ENCODE measurements around the gene MARVELD1.
A peak's percentile ranks its signal among the peaks of the same experiment; 100 is the strongest.
"Not testable (repeated sequence)": the region's sequence is repeated elsewhere in the genome, so short reads cannot be mapped to it uniquely, and the experiment has no call there.

MARVELD1 gene

DNA sequence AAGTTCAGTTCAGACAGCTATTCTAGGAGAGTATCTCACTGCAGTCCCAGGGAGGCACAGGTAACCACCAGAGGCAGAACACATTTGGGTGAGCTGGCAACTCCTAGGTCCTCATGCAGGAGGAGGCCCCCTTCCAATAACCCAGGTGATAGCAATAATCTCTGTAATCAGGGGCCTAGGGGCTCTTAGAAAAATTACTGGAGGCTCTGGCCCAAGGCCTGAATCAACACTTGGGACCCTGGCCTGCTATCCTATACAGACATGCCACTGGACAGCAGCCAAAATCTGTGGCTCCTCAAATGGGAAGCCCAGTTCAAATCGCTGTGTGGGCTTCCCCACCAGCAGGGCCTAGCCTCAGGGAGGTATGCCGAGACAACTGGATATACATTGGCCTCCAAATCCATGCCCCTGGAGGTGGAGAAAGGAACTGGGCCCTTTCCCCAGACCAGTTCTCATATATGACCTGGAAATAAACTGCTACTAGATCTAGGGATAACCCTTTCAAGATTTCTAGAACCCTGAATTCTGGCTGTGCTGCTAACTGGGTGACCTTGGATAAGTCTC is 28.1 kb upstream of the MARVELD1 start:
- Histone ChIP-seq H3K9me3 (ENCODE audit: control insufficient read depth, insufficient read depth, low read length) (no peaks in the 10 kb centered on the region), H3K9ac (ENCODE audit: low read depth, low read length) (peak overlapping the region; percentile 29; the same call in 1 of the 2 replicates), H3K4me1 (ENCODE audit: insufficient read depth, low read length) (peaks cover 9% of the 10 kb centered on the region), H3K36me3 (ENCODE audit: insufficient read depth, low read length) (no peaks in the 10 kb centered on the region)

DNA sequence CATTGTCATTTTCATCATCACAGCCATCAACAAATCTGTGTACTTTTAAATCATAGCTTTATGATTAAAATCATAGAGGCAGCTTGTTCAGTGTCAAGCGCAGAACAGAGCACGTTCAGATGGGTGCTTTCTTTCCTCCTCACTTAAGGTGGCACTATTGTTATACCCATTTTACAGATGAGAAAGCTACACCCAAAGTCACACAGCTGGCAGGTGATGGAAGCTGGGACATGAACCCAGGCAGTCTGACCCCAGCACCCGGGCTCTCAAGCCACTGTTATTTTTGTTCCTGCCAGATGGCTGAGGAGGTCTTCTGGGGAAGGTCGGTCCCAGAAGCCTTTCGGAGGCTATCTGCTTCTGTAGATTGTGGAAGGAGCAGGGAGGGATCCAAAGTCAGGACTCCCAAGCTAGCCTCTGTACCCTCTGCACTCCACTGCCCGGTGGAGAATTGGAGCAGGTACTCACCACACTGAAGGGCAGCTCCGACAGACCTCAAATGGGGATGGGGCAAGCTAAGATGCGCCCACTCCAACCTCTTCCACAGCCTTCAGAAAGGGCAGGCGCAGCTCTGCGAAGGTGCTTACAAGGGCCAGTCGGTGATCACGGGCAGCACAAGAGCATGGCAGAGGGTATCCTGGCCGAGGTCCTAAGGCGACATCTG is 27.1 kb upstream of the MARVELD1 start:
- Histone ChIP-seq H3K36me3 (ENCODE audit: insufficient read depth, low read length) (no peaks in the 10 kb centered on the region), H3K4me1 (ENCODE audit: insufficient read depth, low read length) (peaks cover 9% of the 10 kb centered on the region), H3K9me3 (ENCODE audit: control insufficient read depth, insufficient read depth, low read length) (no peaks in the 10 kb centered on the region), H3K9ac (ENCODE audit: low read depth, low read length) (peak overlapping the region; percentile 76)

DNA sequence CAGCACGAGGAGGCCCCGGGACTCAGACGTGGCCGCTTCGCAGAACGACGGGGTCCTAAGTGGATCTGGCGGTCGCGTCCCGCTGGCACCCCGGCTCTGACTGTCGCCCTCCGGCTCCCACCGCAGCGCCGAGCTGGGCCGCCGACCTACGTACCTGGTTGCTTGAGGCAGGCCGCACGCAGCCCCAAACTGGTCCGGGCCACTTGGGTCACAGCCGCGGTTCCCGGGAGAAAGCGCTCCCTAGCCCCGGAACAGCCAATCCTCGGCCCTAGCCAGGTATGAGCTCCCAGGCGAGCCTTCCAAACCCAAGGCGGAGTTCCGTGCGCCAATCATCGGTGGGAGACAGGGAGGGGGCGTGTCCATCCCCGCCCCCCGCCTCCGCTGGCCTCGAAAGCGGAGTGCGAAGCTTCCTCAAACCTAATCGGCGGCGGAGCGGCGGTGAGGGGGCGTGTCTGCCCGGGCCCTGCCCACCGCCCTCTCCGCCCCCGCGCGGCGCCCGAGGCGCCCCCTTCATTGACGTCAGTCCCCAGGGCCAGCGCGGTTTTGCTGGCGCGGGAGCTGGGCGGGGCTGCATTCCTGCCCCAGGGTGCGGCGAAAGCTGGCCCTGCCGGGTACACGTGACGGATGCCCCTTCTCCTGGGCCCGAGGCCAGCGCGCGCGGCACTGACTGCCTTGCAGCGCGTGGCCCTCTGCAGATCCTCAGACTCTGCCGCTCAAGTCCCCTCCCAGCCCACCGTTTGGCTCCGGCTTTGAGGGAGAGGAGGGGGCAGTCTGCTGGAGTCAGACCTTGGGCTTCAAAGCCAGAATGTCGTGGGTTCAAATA is 26.4 kb upstream of the MARVELD1 start, which contains the start of gene AVPI1:
AVPI1 (minus strand) TSS at position 280 of the 823 bp plus-strand sequence. CDS start 7,336 bp downstream, outside the sequence.
- no peaks in the 10 kb centered on the region for H3K36me3 ChIP-seq (ENCODE audit: insufficient read depth, low read length)
- no peaks in the 10 kb centered on the region for H3K9me3 ChIP-seq (ENCODE audit: control insufficient read depth, insufficient read depth, low read length)
- peaks cover 9% of the 10 kb centered on the region for H3K4me1 ChIP-seq (ENCODE audit: insufficient read depth, low read length)
- H3K9ac ChIP-seq (ENCODE audit: low read depth, low read length): peak within 1 kb of the TSS; percentile 76

DNA sequence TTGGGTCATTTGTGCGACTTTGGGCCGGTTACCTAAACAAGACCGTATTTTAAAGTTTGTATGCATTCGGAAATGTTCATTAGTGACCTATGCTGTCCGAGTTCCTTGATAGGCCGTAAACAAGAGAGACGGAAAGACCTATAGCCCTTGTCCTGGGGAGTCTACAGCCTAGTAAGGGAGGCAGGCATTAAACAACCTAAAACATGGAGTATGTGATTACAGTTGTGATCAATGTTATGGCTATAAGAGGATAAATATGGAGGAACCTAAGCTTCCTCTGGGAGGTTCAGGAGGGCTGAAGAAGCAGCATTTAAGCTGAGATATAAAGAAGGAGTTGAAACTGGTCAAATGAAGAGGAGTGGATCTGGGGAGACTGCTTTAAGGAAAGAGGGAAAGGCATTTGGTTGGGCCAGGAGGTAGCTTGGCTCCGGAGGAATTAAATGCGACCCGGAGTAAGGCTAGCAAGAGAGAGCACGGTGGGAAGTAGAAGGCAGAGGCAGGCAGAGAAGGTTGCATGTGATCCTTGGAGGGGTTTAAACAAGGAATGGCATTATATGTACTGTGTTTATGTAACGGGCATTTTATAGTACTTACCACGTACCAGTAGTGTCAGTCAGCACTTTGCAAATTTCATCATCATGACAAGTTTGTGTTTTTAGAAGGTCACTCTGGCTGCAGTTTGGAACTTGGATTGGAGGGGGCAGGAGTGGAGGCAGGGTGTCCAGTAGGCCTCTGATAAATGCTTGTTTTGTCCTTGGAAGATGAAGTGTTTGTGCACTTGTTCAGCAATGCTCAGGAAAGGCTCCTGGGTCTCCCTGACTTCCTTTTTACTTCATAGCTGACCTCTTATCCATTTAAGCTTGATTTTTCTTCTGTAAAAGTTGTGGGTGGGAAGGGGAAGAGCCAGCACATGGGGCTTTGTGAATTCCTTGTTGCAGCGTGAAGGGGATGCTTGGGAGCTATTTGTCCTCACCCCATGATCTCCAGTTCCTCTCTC is 25.4 kb upstream of the MARVELD1 start:
- Histone ChIP-seq H3K4me1 (ENCODE audit: insufficient read depth, low read length) (peaks cover 9% of the 10 kb centered on the region), H3K9ac (ENCODE audit: low read depth, low read length) (peak overlapping the region; percentile 76), H3K9me3 (ENCODE audit: control insufficient read depth, insufficient read depth, low read length) (no peaks in the 10 kb centered on the region; the same call in 1 of the 2 replicates), H3K36me3 (ENCODE audit: insufficient read depth, low read length) (no peaks in the 10 kb centered on the region)

DNA sequence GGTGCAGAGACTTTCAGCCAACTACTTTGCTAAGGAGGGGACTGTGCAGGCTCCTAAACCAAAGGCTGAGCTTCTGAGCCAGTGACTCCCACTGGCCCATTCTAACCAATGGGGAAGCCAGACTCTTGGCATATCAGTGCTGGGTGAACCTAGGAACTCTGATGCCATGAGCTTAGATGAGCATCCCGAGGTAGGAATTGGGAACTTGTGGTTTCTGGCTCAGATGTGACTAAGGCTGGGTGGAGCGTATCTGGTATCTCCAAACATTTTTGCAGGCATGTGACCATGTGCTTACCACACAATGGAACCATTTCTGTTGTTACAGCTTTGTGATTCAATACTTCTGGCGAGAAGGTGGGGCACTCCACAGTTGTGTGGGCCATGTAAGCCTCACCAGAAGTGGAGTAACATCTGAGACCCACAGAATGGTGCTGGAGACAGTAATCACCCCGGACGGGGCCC is 23.9 kb upstream of the MARVELD1 start:
- no peaks in the 10 kb centered on the region; the same call in 1 of the 2 replicates for H3K9me3 ChIP-seq (ENCODE audit: control insufficient read depth, insufficient read depth, low read length)
- no peaks in the 10 kb centered on the region; the same call in 1 of the 2 replicates for H3K4me1 ChIP-seq (ENCODE audit: insufficient read depth, low read length)
- H3K9ac ChIP-seq (ENCODE audit: low read depth, low read length): no peak overlapping the region
- no peaks in the 10 kb centered on the region for H3K36me3 ChIP-seq (ENCODE audit: insufficient read depth, low read length)

DNA sequence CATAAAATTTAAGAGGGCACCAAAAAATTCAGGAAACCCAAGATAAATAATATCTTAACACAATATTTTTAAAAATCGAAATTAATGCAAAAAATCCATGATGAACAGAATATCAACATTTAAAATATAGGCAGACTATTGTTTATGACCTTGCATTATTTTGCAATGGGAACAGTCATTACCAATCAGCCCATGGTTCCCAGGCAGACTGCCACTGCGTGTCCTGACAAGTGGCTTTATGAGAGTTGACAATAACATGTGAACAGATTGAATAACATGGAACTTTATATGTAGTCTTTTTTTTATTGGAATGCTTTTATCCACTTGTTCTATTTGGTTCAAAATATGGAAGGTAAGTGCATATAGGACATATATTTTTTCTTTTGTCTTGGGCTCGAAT is 23.4 kb upstream of the MARVELD1 start:
- Histone ChIP-seq H3K4me1 (ENCODE audit: insufficient read depth, low read length) (no peaks in the 10 kb centered on the region; the same call in 1 of the 2 replicates), H3K9me3 (ENCODE audit: control insufficient read depth, insufficient read depth, low read length) (no peaks in the 10 kb centered on the region; the same call in 1 of the 2 replicates), H3K36me3 (ENCODE audit: insufficient read depth, low read length) (no peaks in the 10 kb centered on the region), H3K9ac (ENCODE audit: low read depth, low read length) (no peak overlapping the region)

DNA sequence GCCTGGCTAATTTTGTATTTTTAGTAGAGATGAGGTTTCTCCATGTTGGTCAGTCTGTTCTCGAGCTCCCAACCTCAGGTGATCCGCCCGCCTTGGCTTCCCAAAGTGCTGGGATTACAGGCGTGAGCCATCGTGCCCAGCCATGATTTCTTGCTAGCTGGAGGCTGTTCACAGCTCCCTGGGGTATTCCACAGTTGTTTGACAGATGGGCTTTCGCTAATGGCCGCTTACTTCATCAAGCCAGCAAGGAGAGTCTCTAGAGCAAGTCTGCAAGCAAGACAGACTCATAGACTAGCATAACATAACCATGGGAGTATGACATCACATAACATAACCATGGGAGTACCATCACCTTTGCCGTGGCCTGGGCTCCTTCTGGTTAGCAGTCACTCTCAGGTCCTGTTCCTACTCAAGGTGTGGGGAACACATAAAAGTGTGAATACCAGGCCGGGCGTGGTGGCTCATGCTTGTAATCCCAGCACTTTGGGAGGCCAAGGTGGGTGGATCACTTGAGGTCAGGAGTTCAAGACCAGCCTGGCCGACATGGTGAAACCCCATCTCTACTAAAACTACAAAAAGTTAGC is 15.4 kb upstream of the MARVELD1 start:
- H3K9me3 ChIP-seq (ENCODE audit: control insufficient read depth, insufficient read depth, low read length); H3K4me1 ChIP-seq (ENCODE audit: insufficient read depth, low read length): not testable (repeated sequence)

DNA sequence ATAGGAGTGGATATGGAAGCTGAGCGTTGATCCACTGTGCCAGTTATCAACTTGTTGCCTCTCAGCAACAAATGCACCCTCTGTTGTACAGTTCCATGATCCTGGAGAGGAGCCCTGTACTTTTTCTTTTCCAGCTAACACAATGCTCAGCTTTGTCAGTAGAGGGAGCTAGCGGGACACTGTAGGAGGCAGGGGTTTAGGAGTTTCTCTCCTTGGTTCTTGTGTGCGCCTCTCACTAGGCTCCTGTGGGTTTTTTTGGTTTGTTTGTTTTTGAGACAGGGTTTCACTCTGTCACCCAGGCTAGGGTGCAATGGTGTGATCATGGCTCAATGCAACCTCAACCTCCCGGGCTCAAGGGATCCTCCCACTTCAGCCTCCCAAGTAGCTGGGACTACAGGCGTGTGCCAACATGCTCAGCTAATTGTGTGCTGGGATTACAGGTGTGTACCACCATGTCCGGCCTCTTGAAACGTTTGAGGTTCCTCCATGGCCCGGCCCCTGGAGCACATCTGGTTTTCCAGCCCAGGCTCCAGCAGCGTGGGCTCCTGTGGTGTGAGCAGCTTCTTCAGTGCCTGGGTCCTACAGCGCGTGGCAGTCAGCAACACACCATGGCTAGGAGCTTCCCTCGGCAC is 12.0 kb upstream of the MARVELD1 start:
- H3K36me3 ChIP-seq (ENCODE audit: insufficient read depth, low read length): no peaks in the 10 kb centered on the region
- no peaks in the 10 kb centered on the region for H3K9me3 ChIP-seq (ENCODE audit: control insufficient read depth, insufficient read depth, low read length)
- H3K4me1 ChIP-seq (ENCODE audit: insufficient read depth, low read length): peaks cover 5% of the 10 kb centered on the region; the same call in 1 of the 2 replicates
- no peak overlapping the region for H3K9ac ChIP-seq (ENCODE audit: low read depth, low read length)

More for the DNA sequence above, 15.4 kb upstream of the MARVELD1 start:
- not testable (repeated sequence) for H3K36me3 ChIP-seq (ENCODE audit: insufficient read depth, low read length); H3K9ac ChIP-seq (ENCODE audit: low read depth, low read length)

DNA sequence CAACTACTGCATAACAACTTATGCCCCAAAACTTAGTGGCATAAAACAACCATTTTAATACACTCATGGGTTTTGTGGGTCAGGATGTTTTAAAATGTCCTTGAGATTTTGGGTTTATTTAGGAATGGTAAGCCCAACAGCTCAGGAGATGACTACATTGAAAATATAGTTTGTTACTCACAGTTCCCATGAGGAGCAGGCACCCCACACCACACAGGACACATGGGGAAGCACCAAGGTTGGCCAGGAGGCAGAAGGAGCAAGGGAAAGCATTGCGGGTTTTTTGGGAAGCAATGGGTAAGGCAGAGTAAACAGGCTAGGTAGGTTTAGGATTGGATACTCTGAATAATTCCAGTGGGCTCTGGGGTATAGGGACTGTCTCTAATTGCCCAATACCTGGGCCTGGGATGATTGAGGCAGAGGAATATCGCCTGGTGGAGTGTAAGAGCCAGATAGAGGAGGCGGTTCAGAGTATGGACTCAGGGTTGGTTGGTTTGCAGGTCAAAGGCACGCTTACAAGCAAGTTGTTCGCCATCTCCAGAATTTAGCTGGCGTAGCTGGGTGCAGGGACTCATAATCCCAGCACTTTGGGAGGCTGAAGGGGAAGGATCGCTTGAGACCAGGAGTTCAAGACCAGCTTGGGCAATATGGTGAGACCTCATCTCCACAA is 10.0 kb upstream of the MARVELD1 start:
- peaks cover 5% of the 10 kb centered on the region; the same call in 1 of the 2 replicates for H3K4me1 ChIP-seq (ENCODE audit: insufficient read depth, low read length)
- H3K9ac ChIP-seq (ENCODE audit: low read depth, low read length): no peak overlapping the region
- no peaks in the 10 kb centered on the region for H3K36me3 ChIP-seq (ENCODE audit: insufficient read depth, low read length)
- H3K9me3 ChIP-seq (ENCODE audit: control insufficient read depth, insufficient read depth, low read length): no peaks in the 10 kb centered on the region

DNA sequence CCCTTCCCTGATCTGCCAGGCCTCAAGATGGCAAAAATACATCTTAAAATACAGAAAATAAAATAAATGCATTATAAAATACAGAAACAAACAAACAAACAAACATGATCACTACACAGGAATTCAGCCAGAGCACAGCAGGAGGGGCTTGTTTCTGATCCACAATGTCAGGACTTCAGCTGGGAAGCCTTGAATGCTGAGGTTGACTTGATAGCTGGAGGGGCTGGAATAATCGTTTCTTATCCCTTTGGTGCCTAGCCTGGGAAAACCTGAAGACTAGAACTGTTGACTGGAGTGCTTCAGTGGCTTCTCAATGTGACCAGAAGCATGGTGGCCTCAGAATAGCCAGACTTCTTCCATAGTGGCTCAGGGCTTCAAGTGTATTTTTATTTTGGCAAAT is 9.2 kb upstream of the MARVELD1 start:
- H3K36me3 ChIP-seq (ENCODE audit: insufficient read depth, low read length): no peaks in the 10 kb centered on the region
- H3K9me3 ChIP-seq (ENCODE audit: control insufficient read depth, insufficient read depth, low read length): no peaks in the 10 kb centered on the region
- H3K4me1 ChIP-seq (ENCODE audit: insufficient read depth, low read length): peaks cover 5% of the 10 kb centered on the region; the same call in 1 of the 2 replicates
- H3K9ac ChIP-seq (ENCODE audit: low read depth, low read length): no peak overlapping the region

DNA sequence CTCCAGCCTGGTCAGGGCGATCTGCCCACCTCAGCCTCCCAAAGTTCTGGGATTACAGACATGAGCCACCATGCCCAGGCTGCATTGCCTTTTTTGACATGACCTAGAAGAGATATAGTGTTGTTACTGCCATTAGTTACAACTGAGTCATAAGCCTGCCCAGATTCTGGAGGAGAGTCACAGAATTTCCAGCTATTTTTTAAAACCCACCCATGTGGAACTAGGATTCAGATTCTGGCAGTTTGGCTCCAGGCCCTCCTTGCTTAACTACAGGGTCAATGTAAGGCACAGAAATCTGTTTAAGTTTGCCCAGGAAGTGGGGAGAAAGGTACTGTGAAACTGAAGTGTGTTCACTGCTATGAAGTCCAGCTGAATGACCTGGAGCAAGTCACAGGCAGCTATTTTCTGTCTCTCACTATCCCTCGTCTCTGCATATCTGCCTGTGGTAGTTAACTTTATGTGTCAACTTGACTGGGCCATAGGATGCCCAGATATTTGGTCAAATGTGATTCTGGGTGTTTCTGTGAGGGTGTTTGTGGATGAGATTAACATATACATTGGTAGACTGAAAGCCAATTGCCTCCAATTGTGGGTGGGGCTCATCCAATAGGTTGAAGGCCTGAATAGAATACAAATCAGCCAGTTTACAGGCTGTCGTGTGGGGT is 8.4 kb upstream of the MARVELD1 start:
- peaks cover 5% of the 10 kb centered on the region; the same call in 1 of the 2 replicates for H3K4me1 ChIP-seq (ENCODE audit: insufficient read depth, low read length)
- H3K36me3 ChIP-seq (ENCODE audit: insufficient read depth, low read length): no peaks in the 10 kb centered on the region
- H3K9ac ChIP-seq (ENCODE audit: low read depth, low read length): no peak overlapping the region
- H3K9me3 ChIP-seq (ENCODE audit: control insufficient read depth, insufficient read depth, low read length): no peaks in the 10 kb centered on the region

DNA sequence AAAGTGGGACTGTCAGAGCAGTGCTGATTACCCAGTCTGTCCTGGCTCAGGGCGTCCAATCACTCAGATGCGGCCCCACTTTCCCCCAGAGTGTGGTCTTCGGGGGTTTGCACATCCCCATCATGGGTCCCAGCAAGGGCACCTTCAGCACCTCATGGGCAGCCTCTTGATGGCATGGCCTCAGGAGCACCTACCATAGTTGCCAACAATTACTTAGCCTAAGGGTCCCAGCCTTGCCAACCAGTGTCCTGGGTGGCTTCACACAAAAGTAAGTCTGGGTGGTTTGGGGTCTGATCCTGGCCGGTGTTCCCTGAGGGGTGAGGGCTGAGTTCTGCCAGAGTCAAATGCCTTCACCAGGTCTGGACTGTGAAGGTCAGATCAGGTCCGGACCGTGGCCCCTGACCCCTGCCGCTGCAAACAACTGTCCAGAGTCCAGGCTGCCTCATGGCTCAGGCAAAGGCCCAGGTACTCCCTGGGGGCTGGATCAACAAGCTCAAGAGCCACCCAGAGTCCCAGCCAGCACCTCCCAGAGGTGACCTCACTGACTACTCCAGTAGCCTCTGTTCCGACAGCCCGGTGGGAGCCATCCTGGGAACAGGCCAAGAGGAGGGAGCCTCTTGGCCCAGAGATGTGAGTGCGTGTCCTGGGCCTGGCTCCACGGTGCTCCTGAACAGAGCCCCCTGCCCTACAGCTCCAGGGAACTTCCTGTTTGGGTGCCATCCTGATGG is 6.2 kb upstream of the MARVELD1 start:
- H3K4me1 ChIP-seq (ENCODE audit: insufficient read depth, low read length): no peaks in the 10 kb centered on the region; the same call in 1 of the 2 replicates
- H3K36me3 ChIP-seq (ENCODE audit: insufficient read depth, low read length): no peaks in the 10 kb centered on the region
- no peaks in the 10 kb centered on the region for H3K9me3 ChIP-seq (ENCODE audit: control insufficient read depth, insufficient read depth, low read length)
- no peak overlapping the region for H3K9ac ChIP-seq (ENCODE audit: low read depth, low read length)

Measured in ES-I3 (cell line).